ENCODE data around the gene ERC2.

Gene ERC2

DNA sequence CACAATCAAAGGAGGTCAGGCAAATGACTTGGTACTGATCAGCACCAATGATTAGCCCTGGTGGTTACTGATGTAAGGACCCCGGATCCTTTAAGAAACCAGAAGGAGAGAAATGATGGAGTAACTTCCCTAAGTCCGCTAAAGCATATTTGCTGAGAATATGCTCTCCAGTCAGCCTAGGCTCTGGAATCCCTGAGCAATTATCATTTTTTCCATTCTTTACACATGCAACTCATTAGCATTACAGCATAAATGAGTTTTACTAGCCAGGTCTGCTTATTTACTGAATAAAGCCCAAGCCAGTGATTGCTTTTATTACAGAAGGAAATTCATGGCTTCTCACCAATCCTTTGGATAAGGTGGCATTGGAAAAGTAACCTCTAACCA lies 842.0 kb downstream of the ERC2 start:
- no peak for DNase-seq

DNA sequence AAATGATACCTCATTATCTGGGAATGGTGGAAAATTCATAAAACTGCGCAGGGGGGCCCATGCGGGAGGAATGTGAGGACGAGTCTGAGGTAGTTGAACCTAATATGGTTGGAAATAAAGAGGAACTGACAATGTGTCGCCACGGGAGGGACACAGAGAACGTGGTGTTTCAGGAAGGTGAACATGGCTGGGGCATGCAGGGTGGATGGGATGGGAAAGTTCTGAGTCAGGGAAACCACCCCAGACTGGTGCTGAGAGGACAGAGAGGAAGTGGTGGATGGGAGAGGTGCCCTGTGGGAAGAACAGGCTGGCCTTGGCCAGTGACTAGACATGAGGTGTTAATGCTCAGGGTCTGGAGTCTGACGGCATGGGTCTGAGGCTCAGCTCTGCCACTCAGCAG lies 844.0 kb downstream of the ERC2 start:
- DNase-seq = no peak

DNA sequence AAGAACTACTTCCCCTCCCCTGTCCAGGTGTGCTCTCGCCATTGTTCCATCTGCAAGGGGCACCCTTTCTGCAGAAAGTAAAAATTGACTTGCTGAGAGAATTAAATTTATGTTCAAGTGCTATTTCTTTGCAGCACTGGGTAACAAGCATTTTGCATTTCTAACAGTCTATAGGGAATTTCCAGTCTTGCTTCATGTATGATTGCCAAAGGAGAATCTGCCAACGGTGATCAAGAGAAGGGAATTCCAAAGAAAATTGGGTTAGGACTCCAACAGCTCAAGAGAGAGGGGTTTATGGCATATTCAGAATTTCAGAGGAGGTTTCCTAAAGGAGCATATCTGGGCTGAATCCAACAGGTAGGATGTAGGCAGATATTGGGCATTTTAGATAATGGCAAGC lies 844.5 kb downstream of the ERC2 start:
- DNase-seq = no peak

DNA sequence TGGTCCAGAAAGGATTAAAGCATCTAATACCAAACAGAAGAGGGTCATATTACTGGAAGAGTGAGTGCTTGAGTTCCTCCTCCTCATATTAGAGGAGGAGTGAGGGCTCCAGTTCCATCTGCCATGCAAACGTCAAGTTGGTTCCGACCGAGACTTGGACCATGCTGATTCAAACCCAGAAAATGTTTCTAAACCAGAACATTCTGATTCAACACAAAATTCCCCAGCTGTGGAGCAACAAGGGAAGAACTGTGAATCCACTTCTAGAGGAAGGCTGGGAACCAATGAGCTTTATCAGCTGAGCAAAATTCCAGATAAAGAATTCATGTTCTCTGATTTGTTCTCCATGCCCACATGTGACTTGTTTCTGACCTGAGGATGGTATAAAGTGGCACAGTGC lies 845.5 kb downstream of the ERC2 start:
- DNase-seq = no peak

DNA sequence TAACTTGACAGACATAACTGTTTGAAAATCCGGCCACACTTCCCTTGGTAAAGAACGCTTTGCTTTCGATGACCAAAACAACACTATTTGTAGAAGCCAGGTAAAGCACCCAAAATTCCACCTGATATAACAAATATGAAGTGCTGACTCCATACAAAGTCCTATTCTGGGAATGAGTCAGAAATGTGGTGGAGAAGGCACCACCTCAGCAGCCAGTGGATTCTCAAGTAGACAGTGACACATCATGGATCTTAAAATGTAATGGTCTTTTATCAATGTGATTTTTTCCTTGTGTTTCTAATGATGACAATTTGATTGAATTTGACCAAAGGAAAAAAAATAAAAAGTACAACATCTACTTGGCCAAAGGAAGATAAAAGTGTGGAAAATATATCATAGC lies 846.2 kb downstream of the ERC2 start:
- no peak for DNase-seq

DNA sequence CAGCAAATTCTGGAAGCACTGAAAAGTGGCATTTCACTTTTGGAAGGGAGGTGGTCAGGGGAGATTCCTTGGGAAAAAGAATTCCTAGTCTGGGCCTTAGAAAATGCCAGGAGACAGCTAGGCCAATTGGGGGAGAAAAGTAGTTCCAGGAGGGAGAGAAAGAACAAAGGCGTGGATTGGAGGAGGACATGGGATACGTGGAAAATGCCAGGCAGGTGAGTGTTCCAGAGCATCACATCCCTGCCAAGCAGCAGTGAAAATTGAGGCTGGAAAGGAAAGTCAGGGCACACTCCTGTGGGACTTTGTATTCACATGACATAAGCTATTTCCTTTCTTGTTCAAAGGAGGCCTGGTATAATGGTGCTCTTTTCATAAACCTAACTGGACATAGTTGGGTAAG lies 846.6 kb downstream of the ERC2 start:
- no peak for DNase-seq

DNA sequence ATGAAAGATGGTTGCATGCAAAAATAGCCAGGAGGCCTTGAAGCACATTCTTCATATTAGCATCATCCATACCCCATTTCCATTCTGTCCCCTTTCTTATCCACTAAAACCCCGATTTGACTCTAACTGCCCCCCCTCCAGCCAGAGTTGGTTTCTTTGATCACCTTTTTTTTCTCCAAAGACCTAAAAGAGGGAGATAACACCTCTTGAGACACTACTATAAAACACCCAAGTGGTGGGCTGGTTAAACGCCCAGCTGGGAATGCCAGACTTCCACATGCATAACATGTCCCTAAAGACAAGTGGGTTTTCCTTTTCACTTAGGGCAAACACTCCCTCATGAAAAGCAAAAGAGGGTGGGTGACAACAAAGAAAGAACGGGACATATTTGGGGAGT lies 847.2 kb downstream of the ERC2 start:
- no peak for DNase-seq

DNA sequence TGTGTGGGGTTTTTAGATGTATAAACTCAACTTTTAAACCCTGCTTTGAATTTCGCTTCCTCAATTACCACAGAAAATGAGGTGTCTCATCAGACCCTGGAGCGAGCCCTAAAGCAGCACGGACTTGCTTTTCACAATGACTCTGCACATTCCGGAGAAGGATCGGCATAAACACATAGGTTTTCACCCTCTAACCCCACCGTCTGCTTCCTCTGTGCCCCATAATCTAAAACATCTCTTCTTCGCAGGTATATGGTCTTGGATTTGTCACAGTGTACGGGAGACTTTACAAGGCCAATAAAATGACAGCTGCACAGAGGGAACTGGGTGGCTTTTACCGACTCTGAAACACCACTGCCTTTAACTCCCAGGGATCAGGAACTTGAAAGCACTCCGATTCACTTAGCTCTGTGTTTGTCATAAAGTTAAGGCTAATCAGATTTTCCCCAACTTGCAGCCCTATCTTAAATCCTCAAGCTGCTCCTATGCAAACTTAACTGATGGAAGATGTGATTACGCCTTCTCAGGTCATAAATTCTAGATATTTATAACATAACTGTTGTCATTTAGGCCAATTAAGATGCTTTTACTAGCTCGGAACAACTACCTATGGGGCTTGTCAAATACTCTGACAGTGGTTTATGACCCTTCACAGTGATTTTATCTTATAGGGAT lies 847.8 kb downstream of the ERC2 start:
- DNase-seq = no peak

DNA sequence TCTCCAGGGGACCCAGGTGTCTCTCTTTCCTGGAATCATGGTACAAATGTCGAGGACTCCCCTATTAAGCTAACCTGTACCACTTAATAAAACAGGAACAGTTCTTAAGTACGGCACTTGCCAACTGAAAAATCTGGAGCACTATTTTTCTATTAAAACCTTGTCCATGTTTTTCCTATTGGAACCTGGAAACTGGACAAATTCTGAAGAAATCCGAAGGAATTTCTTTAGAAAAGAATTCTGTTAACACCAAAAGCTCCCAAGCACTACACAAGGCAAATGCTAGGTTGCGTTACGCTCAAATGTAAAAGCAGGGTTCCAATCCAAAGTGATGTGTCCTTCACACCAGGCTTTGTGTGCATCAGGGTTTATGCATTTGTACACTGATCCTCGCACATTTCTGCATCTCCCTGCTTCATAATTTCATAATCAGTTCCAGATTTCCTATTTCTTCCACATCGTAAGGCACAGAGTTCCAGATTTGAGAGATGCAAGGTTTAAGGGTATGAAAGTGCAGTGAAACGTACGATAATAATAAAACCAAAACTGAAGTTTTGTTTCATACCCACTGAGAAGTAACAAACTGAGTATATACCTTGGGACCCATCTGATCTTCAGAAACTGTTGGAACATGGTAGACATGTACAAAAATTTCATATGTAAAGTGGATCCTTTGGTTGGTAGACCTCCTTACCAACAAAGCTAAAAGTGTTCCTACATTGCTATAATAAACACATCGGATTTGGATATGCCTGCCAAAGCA lies 849.0 kb downstream of the ERC2 start:
- DNase-seq = no peak

DNA sequence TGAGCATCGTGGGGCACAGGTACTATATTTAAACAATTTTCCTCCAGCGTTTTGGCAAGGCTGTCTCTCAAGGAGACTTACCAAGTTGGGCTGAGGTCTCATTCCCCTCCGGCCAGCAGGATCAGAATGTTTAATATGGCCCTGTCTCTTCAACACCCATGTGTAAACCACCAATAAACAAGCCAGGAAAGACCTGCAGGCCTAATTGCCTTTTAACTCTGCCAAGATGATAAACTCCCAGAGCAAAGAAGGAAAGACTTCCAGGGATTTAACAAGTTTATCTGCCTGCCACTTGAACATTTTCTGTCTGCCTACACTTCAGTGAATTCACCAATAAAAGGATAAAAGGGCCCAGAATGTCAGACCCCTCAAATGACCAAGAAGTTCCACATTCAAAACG lies 850.9 kb downstream of the ERC2 start:
- DNase-seq = no peak

DNA sequence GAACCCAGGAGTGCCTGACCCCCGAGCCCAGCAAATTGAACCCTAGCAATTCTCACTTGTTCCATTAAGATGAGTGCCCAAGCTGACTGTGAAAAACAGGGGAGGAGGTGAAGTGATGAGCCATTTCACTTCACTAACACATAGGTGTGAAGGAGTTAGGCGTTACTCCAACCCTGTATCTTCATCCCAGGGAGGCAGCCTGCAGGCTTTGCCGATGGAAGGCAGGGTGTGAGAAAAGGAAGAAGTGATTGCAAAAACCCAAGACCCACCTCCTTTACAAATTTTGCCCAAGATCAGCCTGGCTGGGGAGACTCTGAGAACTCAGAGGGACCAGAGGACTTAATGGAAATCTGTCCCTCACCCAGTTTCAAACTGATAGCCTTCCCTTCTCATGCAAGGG lies 851.5 kb downstream of the ERC2 start:
- DNase-seq = no peak

DNA sequence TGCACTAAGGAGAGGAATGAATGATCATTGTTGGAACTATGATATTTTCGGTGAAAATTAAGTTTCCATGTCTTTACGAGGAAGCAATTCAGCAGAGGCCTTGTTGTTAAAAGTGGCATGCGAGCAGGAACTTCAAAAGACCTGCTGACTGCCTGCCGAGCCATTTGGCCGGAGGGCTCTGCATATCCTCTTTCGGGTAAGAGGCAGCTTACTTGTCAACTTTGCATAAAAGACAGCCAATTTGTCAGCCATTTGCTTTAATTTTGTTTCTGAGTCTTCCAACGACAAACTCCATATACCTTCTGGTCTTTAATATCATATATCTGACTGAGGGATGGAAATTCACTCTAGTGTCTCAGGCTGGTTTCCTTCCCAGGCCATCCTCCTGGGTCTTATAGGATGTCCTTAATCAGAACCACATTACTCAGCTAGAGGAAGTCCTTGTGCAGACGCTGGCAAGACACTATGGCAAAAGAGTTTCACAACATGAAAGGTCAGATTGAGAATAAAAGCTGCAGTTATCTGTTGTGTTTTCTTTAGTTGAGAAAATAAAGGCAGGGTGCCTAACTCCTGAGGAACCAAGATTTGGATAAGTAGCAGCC lies 852.5 kb downstream of the ERC2 start:
- no peak for DNase-seq

DNA sequence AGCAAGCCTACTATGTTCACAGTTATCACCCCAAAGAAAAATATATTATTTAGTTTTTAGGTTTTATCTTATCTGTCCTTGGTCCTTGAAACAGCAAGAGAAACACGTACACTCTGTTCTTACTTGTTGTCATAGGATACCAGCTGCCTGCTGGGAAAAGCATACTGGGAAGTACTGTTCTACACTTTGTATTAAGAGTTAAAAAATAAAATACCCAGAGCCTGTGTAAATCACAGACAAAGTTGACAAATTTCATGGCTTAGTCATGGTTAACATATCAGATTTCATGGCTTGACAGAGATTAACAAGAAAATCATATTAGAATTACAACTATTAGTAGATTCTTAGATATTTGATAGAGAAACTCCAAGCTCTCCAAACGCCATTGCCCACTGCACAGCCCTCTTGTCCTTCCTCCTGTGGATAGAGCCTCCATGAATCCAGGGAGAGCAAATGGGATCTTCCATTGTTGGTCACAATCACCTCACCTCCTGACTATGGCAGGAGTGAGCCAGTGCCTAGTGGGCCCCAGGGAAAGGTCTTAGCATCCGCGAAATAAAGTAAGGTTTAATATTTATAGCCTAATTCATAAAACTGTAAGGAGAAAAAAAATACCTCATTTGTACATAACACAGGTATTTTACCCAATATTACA lies 853.1 kb downstream of the ERC2 start:
- no peak for DNase-seq

DNA sequence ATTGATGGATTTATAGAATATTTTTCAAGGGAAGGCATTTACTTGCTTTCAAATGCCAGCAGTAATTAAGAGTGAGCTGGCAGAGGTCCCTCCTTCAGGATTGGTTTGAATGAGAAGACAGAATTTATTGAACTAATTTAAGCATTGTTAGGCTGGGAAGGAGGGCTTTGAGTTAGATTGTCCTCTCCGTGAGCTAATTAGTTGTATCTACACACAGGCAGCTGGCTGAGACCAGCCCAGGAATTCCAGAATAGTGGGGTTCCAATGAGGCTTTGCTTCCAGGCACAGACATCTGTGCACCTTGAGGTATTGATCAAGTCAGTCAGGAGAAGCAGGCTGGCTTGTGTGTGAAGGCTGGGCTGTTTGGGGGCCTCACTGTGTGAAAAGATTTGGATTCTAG lies 857.1 kb downstream of the ERC2 start:
- DNase-seq = no peak

DNA sequence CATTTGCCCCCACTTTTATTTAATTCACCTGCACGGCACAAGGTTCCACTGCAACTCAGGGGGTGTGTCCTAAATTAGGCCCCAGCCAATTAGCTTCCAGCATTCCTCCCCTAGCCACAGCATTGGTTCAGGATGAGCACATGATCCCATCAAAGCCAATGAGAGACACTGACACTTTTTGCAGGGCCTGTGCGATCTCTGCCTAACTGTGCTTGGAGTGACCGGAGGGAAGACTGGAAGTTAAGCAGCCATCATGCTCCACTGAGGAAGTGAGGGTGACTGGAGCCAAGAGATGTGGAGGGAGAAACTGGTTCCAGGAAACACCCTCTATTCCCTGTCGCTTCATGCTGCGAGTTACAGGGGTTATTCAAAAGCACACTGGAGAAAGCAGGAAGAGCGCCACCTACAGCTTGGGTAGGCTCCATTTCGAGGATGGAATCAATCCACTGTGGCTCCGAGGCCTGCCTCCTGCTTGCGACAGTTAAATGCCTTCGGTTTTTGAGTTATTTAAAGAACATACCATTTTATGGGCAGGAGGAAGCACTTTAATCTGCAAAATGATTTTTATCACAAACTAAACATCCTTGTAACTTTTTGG lies 858.9 kb downstream of the ERC2 start:
- no peak for DNase-seq

DNA sequence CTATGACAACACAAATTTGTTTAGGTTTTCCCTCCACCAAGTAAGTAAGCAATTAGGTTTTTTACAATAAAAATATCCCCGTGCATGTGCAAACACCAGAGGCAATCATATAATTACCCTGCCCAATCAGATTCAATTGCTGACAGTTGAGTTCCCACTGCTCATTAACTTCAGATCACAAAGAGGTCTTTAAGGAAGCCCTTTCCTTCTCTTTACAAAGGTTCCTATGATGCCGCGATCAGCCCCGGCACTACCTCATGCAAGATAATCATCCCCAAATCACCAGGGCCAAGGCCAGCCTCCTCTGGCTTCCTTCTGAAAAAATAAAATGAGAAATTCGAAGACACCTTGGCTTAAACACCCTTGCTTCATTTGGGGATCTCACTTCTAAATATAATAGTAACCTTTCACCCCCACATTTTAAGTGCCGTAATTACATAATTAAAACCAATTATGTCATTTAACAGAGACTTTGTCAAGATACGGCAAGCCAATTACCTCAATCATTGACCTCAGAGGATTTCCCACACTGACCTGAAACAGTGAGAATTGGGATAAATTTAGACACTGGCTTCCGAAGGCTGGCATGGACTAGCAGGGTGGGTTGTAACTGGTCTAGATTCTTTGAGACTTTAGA lies 859.8 kb downstream of the ERC2 start:
- no peak for DNase-seq

DNA sequence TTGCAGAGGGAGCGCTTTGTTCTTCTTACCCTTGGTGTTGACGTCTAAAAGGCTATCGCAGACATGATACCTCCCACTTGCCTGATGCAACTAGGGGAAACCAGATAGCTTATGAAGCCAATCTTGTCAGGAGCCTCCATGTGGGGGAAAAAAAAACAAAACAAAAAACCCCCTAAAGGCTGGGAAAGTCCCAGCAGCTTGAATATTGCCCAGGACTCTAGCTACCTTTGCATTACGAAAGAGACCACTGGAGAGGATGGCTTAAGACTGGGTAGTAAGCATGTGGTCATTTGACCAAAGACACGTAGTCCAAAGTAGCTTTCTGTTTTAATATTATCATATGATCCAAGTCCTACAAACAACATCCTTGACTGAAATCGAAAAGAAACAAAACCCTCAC lies 860.4 kb downstream of the ERC2 start:
- DNase-seq = no peak

DNA sequence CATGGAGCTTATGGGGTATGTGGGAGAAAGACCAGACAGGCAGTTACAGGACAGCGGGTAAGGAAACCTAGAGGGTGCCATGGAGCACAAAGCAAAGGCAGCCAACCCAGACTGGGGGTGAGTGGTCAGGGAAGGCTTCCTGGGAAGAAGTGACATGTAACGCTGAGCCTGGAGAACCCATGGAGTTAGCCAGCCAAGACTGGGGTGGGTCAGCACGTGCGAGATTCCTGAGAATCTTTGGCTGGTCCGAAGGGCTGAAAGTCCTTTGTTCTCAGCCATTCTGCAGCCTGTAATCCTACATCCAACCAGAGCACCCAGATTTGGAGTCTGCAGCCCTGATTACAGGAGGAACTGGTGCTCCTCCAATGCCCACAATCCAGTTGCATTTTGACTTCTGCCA lies 861.1 kb downstream of the ERC2 start:
- no peak for DNase-seq

DNA sequence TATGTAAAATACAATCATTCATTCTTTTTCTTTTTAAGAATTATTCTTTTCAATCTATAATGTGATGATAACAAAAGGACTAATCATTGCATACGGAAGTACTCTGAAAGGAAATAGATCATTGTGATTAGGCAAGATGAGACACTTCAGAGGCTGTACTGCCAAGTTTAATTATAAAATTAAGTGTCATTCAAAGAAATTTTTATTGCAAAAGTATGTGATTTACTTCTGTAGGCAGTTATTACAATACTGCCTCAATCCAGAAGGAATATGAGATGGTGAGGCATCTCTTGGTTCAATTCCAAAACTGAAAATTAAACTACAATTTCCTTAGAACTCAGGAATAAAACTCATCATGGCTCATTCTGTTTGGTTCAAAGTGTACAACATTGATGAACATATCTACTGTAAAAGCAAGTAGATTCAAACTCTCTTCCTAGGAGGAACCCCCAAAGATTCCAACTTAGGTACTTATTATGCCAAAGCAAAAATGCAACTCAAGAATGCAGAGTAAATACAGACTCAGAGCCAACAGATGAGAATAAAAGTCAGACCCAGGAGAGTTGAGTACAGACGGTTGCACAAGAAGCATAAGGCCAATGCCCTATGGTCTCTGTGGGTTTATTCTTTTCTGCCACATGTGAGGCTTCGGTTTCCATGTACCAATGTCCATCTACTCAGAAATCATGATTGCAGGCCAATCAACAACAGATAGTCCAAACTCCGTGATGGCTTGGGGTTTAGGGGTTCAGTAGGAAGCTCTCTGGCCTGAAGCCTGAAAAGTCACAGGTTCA lies 862.6 kb downstream of the ERC2 start:
- no peak for DNase-seq

DNA sequence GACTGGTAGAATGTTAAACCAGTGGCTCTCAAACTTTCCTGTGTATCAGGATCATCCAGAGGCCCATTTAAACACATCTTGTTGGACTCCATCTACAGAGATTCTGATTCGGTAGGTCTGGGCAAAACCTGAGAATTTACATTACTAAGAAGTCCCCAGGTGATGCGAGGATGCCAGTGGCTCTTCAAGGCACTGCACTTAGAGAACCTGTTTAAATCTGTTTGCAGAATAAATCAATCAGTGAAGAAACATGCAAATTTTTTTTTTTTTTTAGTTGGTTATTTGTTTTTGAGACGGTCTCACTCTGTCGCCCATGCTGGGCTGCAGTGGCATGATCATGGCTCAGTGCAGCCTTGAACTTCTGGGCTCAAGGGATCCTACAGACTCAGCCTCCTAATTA lies 863.4 kb downstream of the ERC2 start:
- DNase-seq = no peak

DNA sequence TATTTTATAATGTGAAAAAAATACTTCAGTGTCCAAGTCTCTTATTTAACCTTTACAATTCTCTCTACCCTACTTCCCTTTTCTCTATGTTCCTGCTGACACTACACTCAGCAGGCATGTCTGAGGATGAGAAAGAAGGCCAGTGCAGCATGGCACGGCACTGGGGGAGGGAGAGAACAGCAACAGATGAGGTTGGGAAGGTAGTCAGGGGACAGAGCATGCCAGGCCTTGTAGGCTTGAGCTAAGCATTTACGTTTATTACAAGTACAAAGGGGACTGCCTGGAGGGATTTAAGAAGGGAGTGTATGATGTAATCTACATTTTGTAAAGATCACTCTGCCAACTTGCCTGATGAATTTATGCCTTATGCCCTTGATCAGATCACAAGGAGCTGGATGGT lies 863.9 kb downstream of the ERC2 start:
- DNase-seq = no peak
